Right renal pelvis (tissue), 4 donors: ENCODE results near the gene PINK1. TPM values are rescaled to one million over a fixed set of nuclear protein-coding genes. Genes with fewer than 3 reads are reported as not detected.

ENCODE experiments used
- DNase-seq, 4 donors: peaks; one replicate each; pipeline ENCODE4 v3.0.0-alpha.2; 2013; ENCODE audit warnings: low read depth in 4 of 4, low spot score in 3 of 4, missing footprints in 1 of 4
- polyA plus RNA-seq, 4 donors: library from polyadenylated mRNA; unstranded; fragments of 120-200 nt; gene quantifications; one replicate each; pipeline ENCODE4 v1.2.1, GENCODE V29; 2013; ENCODE audit not compliant: insufficient read length in 4 of 4

Gene PINK1
- polyA plus RNA-seq, 4 donors = 69.1 to 76.9 (median 73.5) TPM

GRCh38 chr1:20609541-20609940 lies 23.7 kb upstream of the PINK1 start:
- DNase-seq = no peak

- DNase-seq = no peak
These were observed 22.3 kb upstream of the PINK1 start for GRCh38 chr1:20610970-20611369.

- no peak for DNase-seq
These were observed 21.6 kb upstream of the PINK1 start for GRCh38 chr1:20611652-20612051.

GRCh38 chr1:20612221-20612746 lies 21.0 kb upstream of the PINK1 start:
- no peak for DNase-seq

- DNase-seq = no peak
These were observed 19.1 kb upstream of the PINK1 start for GRCh38 chr1:20614131-20614579.

GRCh38 chr1:20615946-20616846 lies 17.1 kb upstream of the PINK1 start:
- DNase-seq = no peak

- DNase-seq = no peak
These were observed 16.3 kb upstream of the PINK1 start for GRCh38 chr1:20616847-20617487.

GRCh38 chr1:20618550-20618949 lies 14.7 kb upstream of the PINK1 start:
- DNase-seq = no peak

- DNase-seq = no peak
These were observed 13.3 kb upstream of the PINK1 start for GRCh38 chr1:20619999-20620398.

- no peak for DNase-seq
These were observed 12.2 kb upstream of the PINK1 start for GRCh38 chr1:20621012-20621411.

GRCh38 chr1:20624709-20625108 lies 8.5 kb upstream of the PINK1 start:
- no peak for DNase-seq

- no peak for DNase-seq
These were observed 7.8 kb upstream of the PINK1 start for GRCh38 chr1:20625176-20626097.

- no peak for DNase-seq
These were observed 7.2 kb upstream of the PINK1 start for GRCh38 chr1:20626098-20626427.

- no peak for DNase-seq
These were observed 6.7 kb upstream of the PINK1 start for GRCh38 chr1:20626524-20626923.

- DNase-seq = no peak
These were observed 2.5 kb upstream of the PINK1 start for GRCh38 chr1:20630729-20631128.

GRCh38 chr1:20632386-20632785 lies 872 bp upstream of the PINK1 start:
- DNase-seq = no peak

GRCh38 chr1:20634065-20634593 lies 871 bp downstream of the PINK1 start:
- DNase-seq = peak in 1 of 4 donors; percentile 4

- peak in 1 of 4 donors; percentile 12 for DNase-seq
These were observed 1.4 kb downstream of the PINK1 start for GRCh38 chr1:20634594-20635084.

- DNase-seq = no peak
These were observed 3.6 kb downstream of the PINK1 start for GRCh38 chr1:20636785-20637347.

GRCh38 chr1:20640183-20640597 lies 6.9 kb downstream of the PINK1 start:
- peak in 1 of 4 donors; percentile 31 for DNase-seq
